Measurements from ENCODE around the gene ETFB. TPM values are rescaled to one million over a fixed set of nuclear protein-coding genes. Genes with fewer than 3 reads are reported as not detected.
"Not testable (repeated sequence)": the region's sequence is repeated elsewhere in the genome, so short reads cannot be mapped to it uniquely, and the experiment has no call there.

Gene ETFB
- total RNA-seq (2014; rRNA removed; shearing (Covaris generic)): 106 and 125 TPM in 2 replicates

GRCh38 chr19:51365965-51366388, at the start of gene ETFB:
Gene ETFB (minus strand): TSS chr19:51366388. CDS start chr19:51366326, 62 bp downstream.
- H3K27me3 ChIP-seq (ENCODE audit: control insufficient read depth, insufficient read depth, low read length): no peaks in the 10 kb centered on the region
- no peaks in the 10 kb centered on the region for H3K36me3 ChIP-seq (replicated peaks; ENCODE audit: control insufficient read depth, insufficient read depth, low read length)
- peak within 1 kb of the TSS; percentile 89 for H3K4me3 ChIP-seq (ENCODE audit: insufficient read depth, low read depth, low read length)
- DNase-seq: no peak

- no peak overlapping the region for H3K4me3 ChIP-seq (ENCODE audit: insufficient read depth, low read depth, low read length)
- no peak for DNase-seq
- no peaks in the 10 kb centered on the region; the same call in 1 of the 2 replicates for H3K36me3 ChIP-seq (replicated peaks; ENCODE audit: control insufficient read depth, insufficient read depth, low read length)
- H3K27me3 ChIP-seq (ENCODE audit: control insufficient read depth, insufficient read depth, low read length): no peaks in the 10 kb centered on the region
Measured at GRCh38 chr19:51415187-51415586, 49.0 kb upstream of the ETFB start.

GRCh38 chr19:51410950-51411748, 45.0 kb upstream of the ETFB start:
- DNase-seq: no peak

GRCh38 chr19:51407511-51408131, 41.4 kb upstream of the ETFB start:
- peak; percentile 74 for DNase-seq
- H3K4me3 ChIP-seq (ENCODE audit: insufficient read depth, low read depth, low read length): no peak overlapping the region
- H3K27me3 ChIP-seq (ENCODE audit: control insufficient read depth, insufficient read depth, low read length): no peaks in the 10 kb centered on the region
- peaks cover 2% of the 10 kb centered on the region; the same call in 1 of the 2 replicates for H3K36me3 ChIP-seq (replicated peaks; ENCODE audit: control insufficient read depth, insufficient read depth, low read length)

More at GRCh38 chr19:51410950-51411748, 45.0 kb upstream of the ETFB start:
- H3K36me3 ChIP-seq (replicated peaks; ENCODE audit: control insufficient read depth, insufficient read depth, low read length): no peaks in the 10 kb centered on the region; the same call in 1 of the 2 replicates
- no peaks in the 10 kb centered on the region for H3K27me3 ChIP-seq (ENCODE audit: control insufficient read depth, insufficient read depth, low read length)
- H3K4me3 ChIP-seq (ENCODE audit: insufficient read depth, low read depth, low read length): no peak overlapping the region

DNA sequence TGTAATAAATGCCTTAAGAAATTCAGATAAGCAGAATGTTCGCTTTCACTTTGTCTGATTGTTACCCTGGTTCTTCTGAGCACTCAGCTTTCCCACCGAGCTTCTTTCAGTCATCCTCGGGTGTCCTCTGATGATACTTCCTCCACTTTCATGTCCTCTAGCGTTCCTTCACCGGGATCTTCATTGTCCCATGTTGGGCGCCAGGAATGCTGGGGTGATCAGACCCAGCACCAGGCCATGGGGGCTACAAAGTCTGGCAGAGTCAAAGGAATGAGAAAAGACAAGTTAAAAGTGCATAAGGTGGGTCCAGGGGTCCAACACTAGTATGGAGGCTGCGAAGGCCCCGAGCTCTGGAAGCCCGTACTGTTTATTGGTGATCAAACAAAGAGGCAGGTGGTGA, 35.9 kb upstream of the ETFB start:
- no peaks in the 10 kb centered on the region for H3K27me3 ChIP-seq (ENCODE audit: control insufficient read depth, insufficient read depth, low read length)
- no peak overlapping the region for H3K4me3 ChIP-seq (ENCODE audit: insufficient read depth, low read depth, low read length)
- H3K36me3 ChIP-seq (replicated peaks; ENCODE audit: control insufficient read depth, insufficient read depth, low read length): peaks cover 2% of the 10 kb centered on the region; the same call in 1 of the 2 replicates
- DNase-seq: no peak

DNA sequence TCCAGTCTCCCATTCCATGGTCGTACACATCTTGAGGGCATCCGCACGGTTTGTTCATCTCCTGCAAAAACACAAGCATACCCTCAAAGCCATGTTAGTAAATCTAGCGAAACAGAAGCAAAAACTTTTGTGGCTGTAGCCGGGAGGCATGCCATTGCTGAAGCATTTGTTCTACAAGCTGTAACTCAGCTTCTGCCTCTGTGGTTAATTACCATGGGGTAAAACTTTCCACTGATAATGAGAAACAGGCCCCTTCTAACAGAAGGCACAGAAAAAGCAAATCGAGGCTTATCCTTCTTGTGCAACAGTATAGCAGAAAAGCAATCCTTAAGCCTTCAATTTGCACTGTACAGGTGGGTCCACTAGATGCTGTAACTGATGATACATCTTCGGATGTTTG, 33.7 kb upstream of the ETFB start:
- not testable (repeated sequence) for H3K36me3 ChIP-seq (replicated peaks; ENCODE audit: control insufficient read depth, insufficient read depth, low read length); H3K27me3 ChIP-seq (ENCODE audit: control insufficient read depth, insufficient read depth, low read length)

GRCh38 chr19:51399231-51399630, 33.0 kb upstream of the ETFB start:
- H3K36me3 ChIP-seq (replicated peaks; ENCODE audit: control insufficient read depth, insufficient read depth, low read length): peaks cover 2% of the 10 kb centered on the region; the same call in 1 of the 2 replicates
- no peak overlapping the region for H3K4me3 ChIP-seq (ENCODE audit: insufficient read depth, low read depth, low read length)

More for the DNA sequence above, 33.7 kb upstream of the ETFB start:
- DNase-seq; H3K4me3 ChIP-seq (ENCODE audit: insufficient read depth, low read depth, low read length): not testable (repeated sequence)

GRCh38 chr19:51398096-51398704, 32.0 kb upstream of the ETFB start:
- Histone ChIP-seq H3K36me3 (replicated peaks; ENCODE audit: control insufficient read depth, insufficient read depth, low read length) (no peaks in the 10 kb centered on the region), H3K4me3 (ENCODE audit: insufficient read depth, low read depth, low read length) (no peak overlapping the region), H3K27me3 (ENCODE audit: control insufficient read depth, insufficient read depth, low read length) (no peaks in the 10 kb centered on the region)
- DNase-seq: no peak

More at GRCh38 chr19:51399231-51399630, 33.0 kb upstream of the ETFB start:
- H3K27me3 ChIP-seq (ENCODE audit: control insufficient read depth, insufficient read depth, low read length): no peaks in the 10 kb centered on the region
- no peak for DNase-seq

GRCh38 chr19:51397453-51397852, 31.3 kb upstream of the ETFB start:
- H3K27me3 ChIP-seq (ENCODE audit: control insufficient read depth, insufficient read depth, low read length); H3K4me3 ChIP-seq (ENCODE audit: insufficient read depth, low read depth, low read length); H3K36me3 ChIP-seq (replicated peaks; ENCODE audit: control insufficient read depth, insufficient read depth, low read length); DNase-seq: not testable (repeated sequence)

DNA sequence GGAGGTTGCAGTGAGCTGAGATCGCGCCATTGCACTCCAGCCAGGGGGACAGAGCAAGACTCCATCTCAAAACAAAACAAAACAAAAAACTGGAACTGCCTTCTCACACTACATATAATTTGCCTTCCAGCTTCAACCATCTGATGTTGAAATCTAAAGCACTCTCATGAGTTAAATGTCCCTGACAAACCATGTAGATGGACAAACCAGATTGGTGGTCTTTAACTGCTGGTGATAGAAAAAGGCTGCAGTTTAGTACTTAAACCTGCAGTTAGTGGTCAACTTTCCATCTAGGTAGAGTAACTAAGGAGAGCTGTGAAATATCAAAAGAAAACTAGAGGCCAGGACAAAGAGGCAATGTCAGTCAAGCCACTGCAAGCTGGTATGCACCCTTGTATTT, 30.0 kb upstream of the ETFB start:
- no peaks in the 10 kb centered on the region for H3K36me3 ChIP-seq (replicated peaks; ENCODE audit: control insufficient read depth, insufficient read depth, low read length)
- H3K4me3 ChIP-seq (ENCODE audit: insufficient read depth, low read depth, low read length): no peak overlapping the region
- DNase-seq: no peak
- no peaks in the 10 kb centered on the region for H3K27me3 ChIP-seq (ENCODE audit: control insufficient read depth, insufficient read depth, low read length)

DNA sequence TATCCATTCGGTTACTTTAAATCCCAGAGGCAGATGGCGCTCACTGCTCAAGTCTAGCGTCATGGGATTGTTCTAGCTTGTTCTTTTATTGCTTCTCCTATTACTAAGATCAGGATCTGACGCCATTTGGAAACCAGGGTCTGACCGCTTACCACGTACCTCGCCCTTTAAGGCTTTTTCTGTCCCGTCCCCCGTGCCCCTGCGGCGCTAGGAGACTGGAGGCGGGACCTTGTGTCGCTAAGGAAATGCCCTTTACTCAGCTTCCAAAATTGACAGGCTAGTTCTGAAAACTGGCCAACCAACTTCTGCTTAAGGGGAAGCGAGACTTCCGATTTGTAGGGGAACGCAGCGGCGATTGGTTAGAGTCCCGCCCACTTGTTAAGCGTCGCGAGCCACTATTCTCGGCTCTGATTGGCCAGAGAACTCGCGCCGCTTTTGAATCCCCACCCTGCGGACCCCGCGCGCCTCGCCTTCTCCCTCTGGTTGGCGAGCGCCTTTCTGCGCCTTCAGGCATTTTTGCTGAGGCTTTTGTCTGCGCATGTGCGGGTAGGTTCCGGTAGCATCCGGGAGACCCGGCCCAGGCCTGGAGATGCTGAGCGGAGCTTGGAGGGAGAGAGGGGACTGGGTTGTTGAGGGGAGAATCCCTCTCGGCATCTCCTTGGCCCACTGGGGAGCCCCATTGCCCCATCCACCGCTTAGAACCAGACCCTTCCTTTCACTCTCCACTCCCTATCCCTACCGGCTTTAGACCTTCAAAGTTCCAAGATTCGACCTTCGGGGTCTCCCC, 28.1 kb upstream of the ETFB start:
- H3K27me3 ChIP-seq (ENCODE audit: control insufficient read depth, insufficient read depth, low read length): no peaks in the 10 kb centered on the region
- peak; percentile 94 for DNase-seq
- peak overlapping the region; percentile 88 for H3K4me3 ChIP-seq (ENCODE audit: insufficient read depth, low read depth, low read length)
- no peaks in the 10 kb centered on the region for H3K36me3 ChIP-seq (replicated peaks; ENCODE audit: control insufficient read depth, insufficient read depth, low read length)

DNA sequence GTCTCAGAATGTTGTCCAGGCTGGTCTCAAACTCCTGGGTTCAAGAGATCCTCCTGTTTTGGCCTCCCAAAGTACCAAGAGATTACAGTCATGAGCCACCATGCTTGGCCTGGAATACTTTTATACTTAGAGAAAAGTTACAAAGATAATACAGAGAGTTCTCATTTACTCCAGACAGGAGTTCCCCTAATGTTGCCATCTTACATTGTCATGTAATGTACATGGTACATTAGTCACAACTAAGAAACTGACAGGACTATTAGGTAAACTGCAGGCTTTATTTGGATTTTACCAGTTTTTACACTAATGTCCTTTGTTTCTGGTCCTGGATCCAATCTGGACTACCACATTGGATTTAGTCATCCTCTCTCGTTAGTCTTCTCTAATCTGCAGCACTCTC, 26.5 kb upstream of the ETFB start:
- Histone ChIP-seq H3K4me3 (ENCODE audit: insufficient read depth, low read depth, low read length) (no peak overlapping the region), H3K27me3 (ENCODE audit: control insufficient read depth, insufficient read depth, low read length) (no peaks in the 10 kb centered on the region), H3K36me3 (replicated peaks; ENCODE audit: control insufficient read depth, insufficient read depth, low read length) (no peaks in the 10 kb centered on the region)
- DNase-seq: no peak

DNA sequence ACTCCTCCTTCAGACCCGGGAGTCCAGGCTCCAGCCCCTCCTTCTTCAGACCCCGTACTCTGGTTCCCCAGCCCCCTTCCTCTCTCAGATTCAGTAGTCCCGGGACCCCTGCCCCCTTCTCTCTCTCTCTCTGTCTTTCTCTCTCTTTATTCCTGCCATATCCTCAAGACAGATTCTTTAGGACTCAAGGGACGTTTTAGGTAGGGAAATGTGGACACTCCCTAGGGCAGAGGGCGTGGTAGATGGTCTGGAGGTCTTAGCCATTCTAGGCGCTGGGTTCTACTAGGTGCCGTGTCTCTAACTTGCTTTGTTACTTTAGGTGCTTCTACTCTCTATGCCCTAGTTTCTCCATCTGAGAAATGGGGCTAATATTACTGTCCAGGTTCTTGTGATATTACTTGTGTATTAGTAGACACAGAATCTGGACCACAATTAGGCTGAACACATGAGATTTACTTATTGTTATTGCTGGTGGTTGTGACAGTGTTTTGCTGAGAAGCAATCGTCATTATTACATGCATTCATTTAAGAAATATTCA, 25.0 kb upstream of the ETFB start:
- DNase-seq: no peak
- Histone ChIP-seq H3K36me3 (replicated peaks; ENCODE audit: control insufficient read depth, insufficient read depth, low read length) (no peaks in the 10 kb centered on the region), H3K4me3 (ENCODE audit: insufficient read depth, low read depth, low read length) (peak overlapping the region; percentile 37), H3K27me3 (ENCODE audit: control insufficient read depth, insufficient read depth, low read length) (no peaks in the 10 kb centered on the region)

GRCh38 chr19:51389143-51389542, 23.0 kb upstream of the ETFB start:
- no peak for DNase-seq
- Histone ChIP-seq H3K36me3 (replicated peaks; ENCODE audit: control insufficient read depth, insufficient read depth, low read length) (no peaks in the 10 kb centered on the region), H3K4me3 (ENCODE audit: insufficient read depth, low read depth, low read length) (no peak overlapping the region), H3K27me3 (ENCODE audit: control insufficient read depth, insufficient read depth, low read length) (no peaks in the 10 kb centered on the region)

All from H7 (cell line).